GM13976 (cell line): Measurements from ENCODE around the gene PDE6B.

Experiments
- DNase-seq: peaks from one replicate; pipeline ENCODE4 v3.0.0; 2012; ENCODE audit warnings: low spot score
- in situ Hi-C: fragments of 300-500 bp; cut with MboI; formaldehyde crosslinking; loops from one replicate; pipeline ENCODE4 v1.12.0; 2022; ENCODE audit warnings: low sequenced_read_pairs, mixed read lengths, inconsistent platforms; ENCODE audit not compliant: unreplicated experiment
- TF ChIP-seq, protein P1 (sequence below): IDR thresholded peaks from 2 replicates; pipeline ENCODE4 v1.5.1; 2012; ENCODE audit warnings: borderline replicate concordance, mild to moderate bottlenecking; ENCODE audit not compliant: insufficient read depth; ENCODE audit errors: extremely low read depth, missing control alignments, control extremely low read depth

Gene PDE6B

DNA sequence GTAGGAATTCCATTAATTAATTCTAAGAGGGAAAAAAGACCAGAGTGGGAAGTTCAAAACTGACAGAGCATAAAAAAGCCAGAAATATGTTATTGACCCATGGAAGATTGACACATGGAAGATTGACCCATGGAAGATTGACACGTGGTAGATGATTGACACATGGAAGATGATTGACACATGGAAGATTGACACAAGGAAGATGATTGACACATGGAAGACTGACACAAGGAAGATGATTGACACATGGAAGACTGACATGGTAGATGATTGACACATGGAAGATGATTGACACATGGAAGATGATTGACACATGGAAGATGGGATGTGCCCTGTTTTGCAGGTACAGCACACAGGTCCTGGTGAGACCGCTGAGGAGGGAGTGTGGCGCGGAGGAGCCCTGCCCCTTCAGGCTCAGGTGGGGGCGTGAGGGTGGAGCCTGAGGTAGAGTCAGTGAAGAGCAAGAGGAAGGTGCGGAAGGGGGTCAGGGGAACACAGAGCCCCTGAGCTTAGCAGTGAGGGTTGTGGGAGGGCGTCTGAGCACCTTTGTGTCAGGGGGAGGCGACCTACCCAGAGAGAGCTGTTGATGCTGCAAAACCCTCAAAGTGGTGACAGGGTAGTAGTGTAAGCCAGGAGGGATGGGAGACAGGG lies 15.8 kb upstream of the PDE6B start:
- in situ Hi-C loops: no loop called here

DNA sequence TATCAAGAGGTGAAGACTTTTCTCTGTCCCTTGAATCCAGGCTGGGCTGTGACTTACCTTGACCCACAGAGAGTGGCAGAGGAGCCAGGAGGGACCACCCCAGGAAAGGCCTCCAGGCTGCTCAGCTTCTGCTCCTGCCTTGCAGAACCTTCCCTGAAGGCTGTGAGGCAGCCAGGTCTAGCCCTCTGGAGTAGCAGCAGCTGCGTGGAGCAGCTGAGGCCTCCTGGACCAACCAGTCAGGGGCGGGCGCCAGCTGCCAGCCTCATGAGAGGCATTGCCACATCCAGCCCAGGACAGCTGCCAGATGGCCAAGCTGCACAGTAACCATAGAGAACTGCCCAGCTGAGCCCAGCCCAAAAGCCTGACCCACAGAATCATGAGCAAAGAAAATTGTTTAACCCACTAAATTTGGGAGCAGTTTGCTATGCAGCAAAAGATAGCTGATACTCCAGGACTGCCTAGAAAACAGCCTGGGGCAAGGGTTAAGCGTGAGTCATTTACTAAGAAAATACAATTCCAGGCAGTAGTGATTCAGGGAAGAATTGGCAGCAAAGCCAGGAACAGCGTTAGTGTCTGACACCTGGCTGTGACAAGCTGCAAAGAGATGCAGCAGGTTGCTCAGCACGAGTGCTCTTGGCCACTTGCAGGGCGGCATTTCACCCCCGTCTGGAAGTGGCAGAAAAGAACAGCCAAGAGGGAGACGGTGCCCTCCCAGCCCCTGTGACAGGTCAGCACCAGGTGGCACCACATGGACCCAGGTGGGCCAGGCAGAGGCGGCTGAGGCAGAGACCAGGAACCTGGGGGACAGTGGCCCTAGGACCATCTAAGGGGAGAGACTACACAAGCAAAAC lies 14.7 kb upstream of the PDE6B start:
- TF ChIP-seq, protein P1, sequence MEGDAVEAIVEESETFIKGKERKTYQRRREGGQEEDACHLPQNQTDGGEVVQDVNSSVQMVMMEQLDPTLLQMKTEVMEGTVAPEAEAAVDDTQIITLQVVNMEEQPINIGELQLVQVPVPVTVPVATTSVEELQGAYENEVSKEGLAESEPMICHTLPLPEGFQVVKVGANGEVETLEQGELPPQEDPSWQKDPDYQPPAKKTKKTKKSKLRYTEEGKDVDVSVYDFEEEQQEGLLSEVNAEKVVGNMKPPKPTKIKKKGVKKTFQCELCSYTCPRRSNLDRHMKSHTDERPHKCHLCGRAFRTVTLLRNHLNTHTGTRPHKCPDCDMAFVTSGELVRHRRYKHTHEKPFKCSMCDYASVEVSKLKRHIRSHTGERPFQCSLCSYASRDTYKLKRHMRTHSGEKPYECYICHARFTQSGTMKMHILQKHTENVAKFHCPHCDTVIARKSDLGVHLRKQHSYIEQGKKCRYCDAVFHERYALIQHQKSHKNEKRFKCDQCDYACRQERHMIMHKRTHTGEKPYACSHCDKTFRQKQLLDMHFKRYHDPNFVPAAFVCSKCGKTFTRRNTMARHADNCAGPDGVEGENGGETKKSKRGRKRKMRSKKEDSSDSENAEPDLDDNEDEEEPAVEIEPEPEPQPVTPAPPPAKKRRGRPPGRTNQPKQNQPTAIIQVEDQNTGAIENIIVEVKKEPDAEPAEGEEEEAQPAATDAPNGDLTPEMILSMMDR: no peak
- no peak for DNase-seq
- in situ Hi-C loops: no loop called here

More for the DNA sequence above, 15.8 kb upstream of the PDE6B start:
- TF ChIP-seq, protein P1: no peak
- DNase-seq: no peak

DNA sequence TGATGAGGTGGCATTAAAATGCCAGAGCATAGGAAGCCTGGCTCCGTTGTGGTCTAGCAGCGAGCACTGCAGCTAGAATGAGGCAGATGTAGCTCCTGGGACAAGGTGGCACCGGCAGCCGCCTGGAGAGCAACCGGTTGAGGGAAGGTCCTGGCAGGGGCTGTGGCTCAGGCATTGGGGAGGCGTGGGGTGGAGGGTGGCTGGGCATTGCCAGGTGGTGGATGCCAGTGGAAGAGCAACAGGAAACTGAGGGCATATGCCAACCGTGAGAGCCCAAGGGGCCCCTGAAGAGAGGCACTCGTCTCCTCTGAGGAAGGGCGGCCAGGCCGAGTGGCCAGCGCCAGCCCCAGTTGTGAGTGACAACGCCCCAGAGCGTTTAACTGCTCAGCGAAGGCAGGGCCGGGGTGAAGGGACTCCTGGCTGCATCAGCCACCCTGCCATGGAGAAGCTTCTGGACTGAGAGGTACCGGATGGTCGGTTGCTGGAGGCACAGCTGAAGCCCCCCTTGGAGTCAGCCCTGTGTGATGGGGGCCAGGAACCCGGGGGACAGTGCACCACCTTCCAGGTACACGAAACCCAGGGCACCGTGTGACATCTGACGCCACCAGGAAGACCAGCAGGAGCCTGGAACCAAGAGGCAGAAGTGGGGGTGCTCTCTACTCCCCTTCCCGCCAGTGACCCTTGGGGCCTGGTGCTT lies 13.2 kb upstream of the PDE6B start:
- in situ Hi-C loops: no loop called here
- no peak for DNase-seq
- TF ChIP-seq, protein P1: no peak

DNA sequence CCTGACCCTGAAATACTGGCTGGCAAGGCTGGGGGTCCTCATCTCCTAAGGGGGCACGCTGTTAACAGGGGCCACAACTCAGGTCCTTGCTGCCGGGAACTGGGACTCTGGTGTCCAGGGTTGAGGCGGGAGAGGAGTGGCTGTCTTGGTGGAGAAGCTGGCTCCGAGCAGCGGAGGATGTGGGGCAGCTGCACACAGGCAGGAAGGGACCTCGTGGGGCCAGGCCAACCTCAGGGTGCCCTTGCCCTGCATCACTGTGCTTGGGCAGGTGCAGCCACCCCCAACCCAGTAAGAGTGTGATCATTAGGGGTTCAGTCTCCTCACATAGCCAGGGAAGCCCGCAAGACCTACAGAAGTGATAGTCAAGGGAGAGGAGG lies 12.6 kb upstream of the PDE6B start:
- TF ChIP-seq, protein P1: no peak
- DNase-seq: no peak
- in situ Hi-C loops: no loop called here

DNA sequence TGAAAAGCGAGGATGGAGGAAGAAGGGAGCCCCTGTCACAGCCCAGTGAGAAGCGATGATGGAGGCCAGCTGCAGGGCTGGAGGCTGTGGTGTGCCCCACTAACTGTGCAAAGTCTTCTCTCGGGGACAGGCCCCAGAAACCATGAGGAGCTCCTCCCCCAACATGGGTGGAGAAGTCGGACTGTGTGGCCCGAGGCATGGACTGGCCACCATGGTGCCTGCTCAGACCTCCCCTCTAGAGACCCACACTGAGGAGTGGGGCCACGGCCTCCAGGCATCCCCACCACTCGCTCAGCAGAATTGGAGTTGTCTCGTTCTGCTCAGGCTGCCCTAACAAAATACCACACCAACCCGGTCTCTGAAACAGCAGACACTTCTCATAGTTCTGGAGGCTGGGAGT lies 12.2 kb upstream of the PDE6B start:
- DNase-seq: no peak
- in situ Hi-C loops: no loop called here
- TF ChIP-seq, protein P1: no peak

DNA sequence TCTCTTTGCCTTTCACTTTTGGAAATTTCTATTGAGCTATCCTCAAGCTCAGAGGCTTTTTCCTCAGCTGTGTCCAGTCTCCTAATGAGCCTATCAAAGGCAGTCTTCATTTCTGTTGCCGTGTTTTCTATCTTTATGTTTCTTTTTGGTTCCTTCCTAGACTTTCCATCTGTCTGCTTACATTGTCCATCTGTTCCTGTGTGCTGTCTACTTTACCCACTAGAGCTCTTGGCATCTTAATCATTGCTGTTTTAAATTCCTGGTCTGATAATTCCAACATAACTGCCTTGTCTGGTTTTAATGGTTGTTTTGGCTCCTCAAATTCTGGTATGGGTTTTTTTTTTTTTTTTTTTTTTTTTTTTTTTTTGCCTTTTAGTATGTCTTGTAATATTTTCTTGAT lies 9.3 kb upstream of the PDE6B start:
- in situ Hi-C loops: no loop called here
- no peak for DNase-seq
- TF ChIP-seq, protein P1: no peak
